C1 segment of cervical spinal cord (tissue), 14 donors: Measurements from ENCODE around the gene NBEA.
"Not testable (repeated sequence)": the region's sequence is repeated elsewhere in the genome, so short reads cannot be mapped to it uniquely, and the experiment has no call there.

Source experiments
- DNase-seq, 14 donors: peaks; one replicate each; lab custom pipeline; 2025; lab: John Stamatoyannopoulos, UW

The NBEA gene, protein sequence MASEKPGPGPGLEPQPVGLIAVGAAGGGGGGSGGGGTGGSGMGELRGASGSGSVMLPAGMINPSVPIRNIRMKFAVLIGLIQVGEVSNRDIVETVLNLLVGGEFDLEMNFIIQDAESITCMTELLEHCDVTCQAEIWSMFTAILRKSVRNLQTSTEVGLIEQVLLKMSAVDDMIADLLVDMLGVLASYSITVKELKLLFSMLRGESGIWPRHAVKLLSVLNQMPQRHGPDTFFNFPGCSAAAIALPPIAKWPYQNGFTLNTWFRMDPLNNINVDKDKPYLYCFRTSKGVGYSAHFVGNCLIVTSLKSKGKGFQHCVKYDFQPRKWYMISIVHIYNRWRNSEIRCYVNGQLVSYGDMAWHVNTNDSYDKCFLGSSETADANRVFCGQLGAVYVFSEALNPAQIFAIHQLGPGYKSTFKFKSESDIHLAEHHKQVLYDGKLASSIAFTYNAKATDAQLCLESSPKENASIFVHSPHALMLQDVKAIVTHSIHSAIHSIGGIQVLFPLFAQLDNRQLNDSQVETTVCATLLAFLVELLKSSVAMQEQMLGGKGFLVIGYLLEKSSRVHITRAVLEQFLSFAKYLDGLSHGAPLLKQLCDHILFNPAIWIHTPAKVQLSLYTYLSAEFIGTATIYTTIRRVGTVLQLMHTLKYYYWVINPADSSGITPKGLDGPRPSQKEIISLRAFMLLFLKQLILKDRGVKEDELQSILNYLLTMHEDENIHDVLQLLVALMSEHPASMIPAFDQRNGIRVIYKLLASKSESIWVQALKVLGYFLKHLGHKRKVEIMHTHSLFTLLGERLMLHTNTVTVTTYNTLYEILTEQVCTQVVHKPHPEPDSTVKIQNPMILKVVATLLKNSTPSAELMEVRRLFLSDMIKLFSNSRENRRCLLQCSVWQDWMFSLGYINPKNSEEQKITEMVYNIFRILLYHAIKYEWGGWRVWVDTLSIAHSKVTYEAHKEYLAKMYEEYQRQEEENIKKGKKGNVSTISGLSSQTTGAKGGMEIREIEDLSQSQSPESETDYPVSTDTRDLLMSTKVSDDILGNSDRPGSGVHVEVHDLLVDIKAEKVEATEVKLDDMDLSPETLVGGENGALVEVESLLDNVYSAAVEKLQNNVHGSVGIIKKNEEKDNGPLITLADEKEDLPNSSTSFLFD (N-terminal part only)

DNA sequence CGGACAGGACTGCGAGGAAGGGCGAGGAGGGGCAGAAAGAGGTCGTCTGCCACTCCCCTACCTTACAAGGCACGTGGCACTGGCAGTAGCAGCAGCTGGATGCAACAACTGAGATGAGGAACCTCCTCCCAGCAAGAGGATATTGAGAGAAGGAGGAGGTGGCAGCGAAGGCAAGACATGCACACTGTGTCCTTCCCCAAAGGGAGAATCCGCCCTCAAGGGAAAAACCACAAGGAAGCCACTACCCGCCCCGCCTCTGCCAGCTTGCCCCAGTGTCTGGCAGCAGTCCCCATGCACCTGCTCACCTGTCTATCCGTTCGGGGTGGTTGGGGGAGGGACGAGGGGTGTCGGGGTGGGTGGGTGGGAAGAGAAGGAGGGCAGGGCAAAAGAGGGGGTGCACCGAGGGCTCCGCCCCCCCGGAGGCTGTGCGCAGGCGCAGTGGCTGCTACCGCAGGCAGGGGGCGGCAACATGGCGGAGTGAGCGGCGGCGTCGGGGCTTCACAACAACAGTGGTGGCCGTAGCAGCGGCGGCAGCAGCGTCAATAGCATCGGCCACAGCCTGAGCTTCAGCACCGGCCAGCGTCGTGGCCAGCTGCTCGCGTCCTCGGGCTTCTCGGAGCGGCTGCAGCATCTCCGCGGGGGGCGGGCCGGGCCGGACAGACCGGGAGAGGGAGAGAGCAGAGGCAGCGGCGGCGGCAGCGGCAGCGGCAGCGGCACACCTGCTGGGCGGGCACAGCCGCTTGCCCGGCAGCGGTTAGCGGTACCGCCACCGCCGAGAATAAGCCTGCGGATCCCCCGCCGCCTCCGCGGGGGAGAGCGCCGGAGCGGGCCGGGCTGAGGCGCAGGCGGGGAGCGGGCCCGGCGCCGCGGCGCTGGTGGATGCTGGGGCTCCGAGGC, at the start of gene NBEA:
Gene NBEA (plus strand): TSS at position 436 of the 897 bp plus-strand sequence. CDS start 551 bp downstream, outside the sequence.
- peak; percentile 8 to 89 (median 75) for DNase-seq

DNA sequence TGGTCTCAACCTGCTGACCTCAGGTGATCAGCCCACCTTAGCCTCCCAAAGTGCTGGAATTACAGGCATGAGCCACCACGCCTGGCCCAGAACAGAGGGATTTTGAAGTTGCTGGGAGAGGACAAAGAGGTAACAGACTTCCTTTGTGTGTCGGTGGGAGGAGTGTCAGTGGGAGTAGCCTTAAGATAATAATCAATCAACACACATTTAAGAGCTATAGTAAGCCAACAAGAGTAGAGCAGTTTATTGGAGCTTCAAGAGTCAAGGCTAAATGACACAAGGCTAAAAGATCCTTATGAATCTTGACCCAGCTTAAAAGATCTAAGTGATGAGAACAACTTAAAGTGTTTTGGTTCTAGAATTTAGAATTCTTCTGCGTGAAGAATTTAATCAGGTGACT, 47.3 kb upstream of the NBEA start:
- DNase-seq = no peak

DNA sequence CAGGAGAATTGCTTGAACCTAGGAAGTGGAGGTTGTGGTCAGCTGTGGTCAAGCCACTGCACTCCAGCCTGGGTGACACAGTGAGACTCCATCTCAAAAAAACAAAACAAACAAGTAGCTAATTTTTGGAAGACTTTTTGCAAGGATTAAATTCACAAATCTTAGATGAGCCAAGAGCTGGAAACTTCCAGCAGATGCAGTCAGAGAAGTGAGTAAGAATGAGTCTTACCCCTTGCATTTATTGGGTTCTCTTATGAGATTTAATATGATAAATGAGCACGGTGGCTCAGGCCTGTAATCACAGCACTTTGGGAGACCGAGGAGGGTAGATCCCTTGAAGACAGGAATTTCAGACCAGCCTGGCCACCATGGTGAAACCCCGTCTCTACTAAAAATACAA, 44.9 kb upstream of the NBEA start:
- DNase-seq = no peak

DNA sequence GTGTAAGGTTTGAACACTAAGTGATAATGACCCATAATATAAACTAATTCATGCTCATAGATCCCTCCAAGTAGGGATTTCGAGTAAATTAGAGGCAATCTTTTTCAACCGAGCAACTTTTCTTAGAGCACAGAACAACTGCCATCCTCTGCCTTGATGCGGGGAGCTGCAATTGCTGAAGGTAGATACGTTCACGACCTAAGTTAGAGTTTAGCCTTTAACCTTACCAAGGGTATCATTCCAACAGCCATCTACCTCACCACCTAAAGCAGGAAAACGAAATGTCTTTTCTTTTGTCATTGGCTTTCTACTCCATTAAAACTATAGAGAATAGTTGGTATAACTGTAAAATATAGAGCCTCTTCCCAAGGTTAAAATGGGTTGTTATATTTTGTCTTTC, 42.2 kb upstream of the NBEA start:
- no peak for DNase-seq

DNA sequence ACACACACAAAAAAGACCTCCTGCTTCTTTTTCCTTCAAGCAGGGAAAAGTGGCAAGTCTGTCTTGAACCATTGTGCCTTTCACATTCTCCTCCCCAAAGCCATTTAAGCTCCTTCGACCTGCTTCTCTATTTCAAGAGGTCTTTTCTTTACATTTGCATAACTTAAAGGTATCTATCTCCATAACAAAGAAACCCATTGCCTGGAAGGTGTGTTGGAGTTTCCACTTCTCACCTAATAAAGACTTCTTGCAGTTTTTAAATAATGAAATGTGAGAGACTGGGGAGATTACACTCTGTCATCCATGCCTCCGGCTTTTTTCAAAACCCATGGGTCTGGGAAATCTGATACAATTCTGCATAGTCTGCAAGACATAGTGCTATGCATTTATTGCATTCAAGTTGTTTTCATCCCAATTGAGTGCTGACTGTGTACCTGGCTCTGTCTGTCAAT, 41.8 kb upstream of the NBEA start:
- DNase-seq = no peak

DNA sequence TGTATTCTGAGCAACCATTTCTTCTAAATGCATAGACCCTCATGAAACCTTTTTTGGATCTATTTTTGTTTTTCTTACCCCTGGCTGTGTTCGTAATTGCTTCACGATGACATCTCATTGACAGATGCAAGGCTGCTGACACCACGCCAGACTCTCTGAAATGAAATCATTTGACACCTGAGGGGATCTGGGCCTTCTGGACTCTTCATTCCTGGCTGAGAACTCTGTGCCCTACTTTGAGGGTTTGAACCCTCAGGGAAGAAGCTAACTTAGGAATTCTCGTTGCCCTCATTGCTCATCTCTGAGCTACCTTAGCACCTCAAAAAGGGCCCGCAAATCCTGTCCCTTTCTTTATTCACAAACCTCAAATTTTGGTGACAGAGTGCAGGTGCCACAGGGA, 40.5 kb upstream of the NBEA start:
- no peak for DNase-seq

DNA sequence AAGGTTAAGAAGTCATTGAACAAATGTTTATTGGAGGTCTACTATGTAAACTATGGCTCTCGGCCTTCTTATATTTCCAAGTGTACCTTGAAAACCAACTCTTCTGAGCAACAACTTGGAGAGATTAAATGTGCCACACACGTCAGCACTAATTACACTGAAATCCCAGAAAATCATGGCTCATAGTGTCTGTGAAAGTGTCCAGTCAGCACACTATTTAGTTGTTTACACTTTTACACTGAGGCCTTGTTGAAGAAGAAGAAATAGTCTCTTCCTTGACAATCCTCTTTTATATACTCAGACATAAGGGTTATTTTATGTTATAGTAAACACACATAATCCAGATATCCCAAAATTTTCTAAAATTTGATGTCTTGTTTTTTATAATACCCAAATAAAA, 30.9 kb upstream of the NBEA start:
- DNase-seq = no peak

DNA sequence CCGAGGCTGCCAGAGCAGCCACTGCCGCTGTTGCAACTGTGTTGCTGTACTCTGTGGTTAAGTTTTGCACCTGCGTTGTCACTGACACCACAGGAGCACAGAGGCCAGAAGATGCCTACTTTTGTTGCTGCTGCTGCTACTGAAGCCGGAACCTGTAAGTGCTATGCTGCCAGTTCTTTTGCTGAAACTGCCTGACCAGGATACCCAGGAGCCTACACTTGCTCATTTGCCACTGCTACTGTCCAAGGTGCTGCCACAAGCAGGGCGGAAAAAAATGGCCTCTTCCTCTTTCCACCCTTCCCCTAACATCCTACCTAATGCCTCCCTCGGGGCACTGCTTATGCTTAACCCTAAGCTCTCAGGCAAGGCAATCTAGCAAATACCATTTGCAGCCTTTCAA, 29.0 kb upstream of the NBEA start:
- no peak for DNase-seq

DNA sequence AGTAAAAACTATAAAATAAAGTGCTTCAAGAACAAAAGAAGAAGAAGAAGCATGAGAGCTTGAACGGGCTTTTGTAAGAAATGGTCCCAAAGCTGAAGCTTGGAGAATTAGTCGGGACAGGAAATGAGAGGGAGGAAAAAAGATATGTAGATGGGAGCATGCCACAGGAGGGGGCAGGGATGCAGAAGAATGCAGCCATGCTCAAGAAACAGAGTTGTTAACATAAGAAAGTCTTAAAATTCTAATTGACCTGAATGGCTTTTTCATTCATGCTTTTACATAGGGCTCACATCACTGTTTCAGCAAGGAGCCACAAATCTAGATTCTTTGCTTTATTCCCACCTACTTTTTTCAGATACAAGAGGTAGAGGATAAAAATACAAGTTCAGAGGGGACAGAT, 27.7 kb upstream of the NBEA start:
- DNase-seq = no peak

DNA sequence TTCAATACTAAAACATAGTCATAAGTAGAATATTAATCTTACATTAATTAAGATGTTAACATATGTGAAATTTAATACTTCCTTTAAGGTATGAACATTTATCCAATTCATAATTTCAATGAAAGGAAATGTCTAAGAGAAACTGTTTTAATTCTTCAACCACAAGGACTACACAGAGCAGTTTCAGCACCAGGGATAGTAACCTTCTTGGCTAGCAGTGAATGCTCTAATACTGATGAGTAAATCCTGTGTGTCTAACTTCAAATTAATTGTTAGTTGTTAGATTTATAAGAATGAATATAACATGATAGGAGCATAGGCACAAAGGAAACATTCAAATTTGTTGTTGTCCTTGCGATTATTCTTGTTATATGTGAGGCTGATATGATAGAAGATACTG, 15.6 kb upstream of the NBEA start:
- DNase-seq = no peak

DNA sequence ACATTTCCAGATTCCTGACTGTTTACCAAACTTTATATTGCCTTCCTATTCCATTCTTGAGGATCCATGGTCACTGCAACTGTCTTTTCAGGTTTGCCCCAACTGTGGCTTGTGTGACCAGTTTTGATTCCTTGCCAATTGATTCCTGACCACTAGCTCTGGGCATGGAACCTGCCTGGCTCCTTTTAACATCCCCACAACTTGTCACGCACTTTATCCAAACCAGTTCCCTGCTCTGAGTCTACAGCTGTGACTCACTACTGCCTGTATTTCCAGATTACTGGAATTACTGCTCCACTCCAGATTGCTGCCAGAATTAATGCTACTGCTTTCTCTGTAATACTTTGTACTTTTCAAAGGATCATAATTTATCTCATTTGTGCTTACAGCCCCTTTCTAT, 13.4 kb upstream of the NBEA start:
- DNase-seq = not testable (repeated sequence)

DNA sequence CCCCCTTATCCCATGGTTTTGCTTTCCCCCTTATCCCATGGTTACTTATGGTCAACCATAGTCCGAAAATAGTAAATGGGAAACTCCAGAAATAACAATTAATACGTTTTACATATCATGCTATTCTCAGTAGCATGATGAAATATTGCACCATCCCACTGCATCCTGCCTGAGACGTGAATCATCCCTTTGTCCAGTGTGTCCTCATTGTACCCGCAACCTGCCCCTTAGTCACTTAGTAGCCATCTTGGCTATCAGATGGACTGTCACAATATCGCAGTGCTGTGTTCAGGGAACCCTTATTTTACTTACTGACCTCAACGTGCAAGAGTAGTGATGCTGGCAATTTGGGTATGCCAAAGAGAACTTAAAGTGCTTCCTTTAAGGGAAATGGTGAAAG, 10.5 kb upstream of the NBEA start:
- no peak for DNase-seq

DNA sequence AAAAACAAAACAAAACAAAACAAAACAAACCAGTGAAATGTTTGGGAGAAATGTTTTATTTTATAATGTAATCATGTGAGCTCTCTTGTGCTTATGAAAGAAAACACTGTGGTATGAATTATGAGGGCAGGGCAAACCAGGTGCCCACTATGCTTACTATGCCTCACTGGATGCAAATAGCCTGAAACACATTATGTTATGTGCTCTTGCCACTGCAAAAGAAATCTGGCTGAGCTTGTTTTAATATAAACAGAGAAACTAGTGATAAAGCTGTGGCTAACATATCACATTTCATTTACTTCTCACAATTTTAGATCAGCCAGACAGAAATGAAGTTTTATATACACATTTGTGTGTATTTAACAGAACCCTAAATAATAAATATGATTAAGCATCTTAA, 8.7 kb upstream of the NBEA start:
- no peak for DNase-seq

DNA sequence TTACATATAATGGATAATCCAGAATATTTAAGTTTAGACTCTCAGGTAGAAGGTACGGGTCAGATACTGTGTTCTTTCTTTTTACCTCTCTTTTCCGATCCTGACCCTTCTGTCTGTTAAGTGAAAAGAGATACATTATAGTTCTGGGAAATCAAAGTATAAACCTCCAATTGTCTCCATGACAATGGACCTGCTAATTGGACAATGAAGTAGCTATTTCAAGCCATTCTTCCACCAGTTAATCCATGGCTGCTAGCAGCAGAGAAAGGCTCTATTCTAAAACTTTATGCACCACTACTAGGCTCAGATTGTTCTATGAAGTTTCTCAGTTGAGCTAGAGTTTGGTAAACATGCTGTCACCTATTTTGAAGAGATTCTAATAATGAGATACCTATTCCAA, 8.3 kb upstream of the NBEA start:
- DNase-seq = no peak

DNA sequence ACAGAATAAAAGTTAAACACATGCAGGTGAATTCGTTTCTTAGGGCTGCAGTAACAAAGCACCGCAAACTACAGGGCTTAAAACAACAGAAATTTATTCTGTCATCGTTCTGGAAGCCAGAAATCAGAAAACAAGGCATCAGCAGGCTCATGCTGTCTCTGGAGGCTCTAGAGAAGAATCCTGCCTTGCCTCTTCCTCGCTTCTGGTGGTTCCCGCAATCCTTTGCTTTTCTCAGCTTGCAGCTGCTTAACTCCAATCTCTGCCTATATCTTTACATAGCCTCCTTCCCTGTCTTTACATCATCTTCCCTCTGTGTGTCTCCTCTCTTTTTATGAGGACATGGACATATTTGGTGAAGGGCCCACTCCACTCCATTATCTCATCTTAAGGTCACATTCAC, 6.2 kb upstream of the NBEA start:
- DNase-seq = no peak

DNA sequence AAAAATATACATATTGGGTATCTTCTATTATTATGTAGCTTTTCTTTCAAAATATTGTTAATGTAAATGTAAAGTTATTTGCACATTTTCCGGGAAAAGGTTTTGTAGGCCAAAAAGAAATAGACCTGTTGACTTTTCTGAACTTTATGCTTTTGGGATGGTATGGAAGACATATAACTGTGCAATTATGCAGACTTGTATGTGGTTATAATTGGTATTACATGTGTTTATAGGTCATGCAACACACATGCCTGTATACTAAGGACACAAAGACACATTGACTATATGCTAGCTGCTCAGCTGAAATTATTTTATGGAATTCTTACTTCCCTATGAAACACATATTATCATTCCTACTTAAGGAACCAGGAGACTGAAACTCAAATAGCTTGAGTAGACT, 2.3 kb upstream of the NBEA start:
- DNase-seq = no peak

DNA sequence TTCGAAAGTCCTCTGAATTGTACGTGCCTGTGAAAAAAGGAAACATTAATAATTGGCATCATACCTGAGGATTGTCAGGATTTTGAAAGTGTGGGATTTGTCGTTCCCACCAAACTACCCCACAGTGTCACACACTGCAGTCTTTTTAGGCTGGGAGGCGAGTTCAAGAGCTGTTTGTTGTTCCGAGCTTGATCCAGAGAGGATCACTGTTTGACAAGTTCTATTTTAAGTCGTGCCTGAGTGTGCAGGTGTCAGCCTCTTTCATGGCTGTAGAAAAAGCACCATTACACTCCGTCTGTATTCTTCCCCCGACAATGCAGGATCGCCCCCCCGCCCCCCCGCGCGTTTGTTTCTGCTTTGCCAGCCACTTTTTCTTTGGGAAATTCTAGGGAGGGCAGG, 635 bp upstream of the NBEA start:
- DNase-seq = peak in 1 of 14 donors; percentile 79

DNA sequence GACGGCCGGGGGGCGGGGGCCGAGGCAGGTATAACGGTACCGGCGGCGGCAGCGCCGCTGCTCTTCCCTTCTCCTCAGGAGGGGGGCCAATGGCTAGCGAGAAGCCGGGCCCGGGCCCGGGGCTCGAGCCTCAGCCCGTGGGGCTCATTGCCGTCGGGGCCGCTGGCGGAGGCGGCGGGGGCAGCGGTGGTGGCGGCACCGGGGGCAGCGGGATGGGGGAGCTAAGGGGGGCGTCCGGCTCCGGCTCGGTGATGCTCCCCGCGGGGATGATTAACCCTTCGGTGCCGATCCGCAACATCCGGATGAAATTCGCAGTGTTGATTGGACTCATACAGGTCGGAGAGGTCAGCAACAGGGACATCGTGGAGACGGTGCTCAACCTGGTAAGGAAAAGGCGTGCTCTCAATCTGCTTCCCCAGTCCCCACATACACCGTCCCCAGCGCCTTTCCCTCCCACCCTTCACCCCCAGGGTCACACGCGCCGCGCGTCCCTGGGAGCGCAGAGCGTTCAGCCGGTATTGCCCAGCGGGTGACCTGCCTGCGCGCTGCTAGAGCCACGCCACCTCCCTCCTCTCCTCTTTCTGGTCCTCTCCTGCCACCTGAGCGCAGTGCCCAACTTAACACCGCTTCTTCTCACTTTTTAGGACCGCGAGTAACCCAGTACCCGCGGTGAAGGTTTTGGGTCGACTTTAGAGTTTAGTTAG, 814 bp downstream of the NBEA start:
- peak in 12 of 14 donors; percentile 6 to 57 (median 46) for DNase-seq

DNA sequence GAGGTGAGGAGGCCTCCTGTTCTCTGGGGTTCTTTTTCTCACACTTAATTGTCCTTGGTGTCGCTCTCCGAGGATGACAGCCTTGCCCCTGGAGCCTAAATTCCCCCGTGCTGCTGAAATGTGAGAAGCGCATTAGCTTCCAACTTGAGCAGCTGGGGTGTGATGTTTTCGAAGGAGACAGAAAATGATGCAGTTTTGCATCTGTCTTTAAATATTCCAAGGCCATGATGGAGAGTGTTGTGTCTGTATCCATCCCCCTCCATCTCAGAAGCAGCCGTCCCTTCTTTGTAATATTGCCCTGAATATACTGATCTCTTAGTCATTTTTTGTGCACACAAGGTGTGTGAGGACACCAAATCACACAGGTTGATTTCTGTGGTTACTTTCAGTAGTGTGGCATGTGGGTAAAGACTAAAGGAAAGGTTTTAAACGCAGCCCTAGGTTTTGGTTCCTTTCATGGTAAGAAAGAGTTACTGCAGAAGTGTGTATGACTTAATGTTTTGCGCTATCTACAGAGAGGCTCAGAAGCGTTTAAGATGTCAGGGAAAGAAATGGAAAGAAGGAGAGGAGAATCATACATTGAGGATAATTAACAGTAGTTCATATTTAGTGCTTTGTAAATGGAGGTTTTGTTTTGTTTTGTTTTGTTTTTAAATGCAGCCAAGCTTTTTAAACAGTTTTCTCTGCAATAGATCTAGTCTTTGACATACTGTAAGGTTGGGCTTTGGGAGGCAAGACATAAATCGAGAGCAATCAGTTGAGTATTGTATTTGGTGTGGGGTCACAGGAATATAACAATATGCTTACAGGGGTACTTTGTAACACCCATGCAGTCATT, 1.6 kb downstream of the NBEA start:
- peak in 2 of 14 donors; percentile 15 to 57 for DNase-seq

DNA sequence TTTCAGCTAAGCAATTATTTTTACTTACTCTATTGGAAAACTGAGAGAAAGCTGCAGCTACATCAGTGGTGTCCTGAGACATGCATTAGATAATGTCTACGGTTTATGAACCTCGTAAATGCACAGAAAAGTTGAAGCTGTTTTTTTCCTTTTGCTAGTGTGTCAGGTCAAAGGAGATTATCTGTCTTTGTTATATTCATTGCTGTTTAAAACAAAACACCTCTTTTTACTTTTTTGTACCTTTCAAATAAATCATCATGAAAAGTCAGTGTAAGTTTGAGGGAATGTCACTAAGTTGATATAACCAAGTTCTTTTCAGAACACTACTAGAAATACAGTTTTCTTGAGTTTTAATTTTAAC, 2.2 kb downstream of the NBEA start:
- DNase-seq = no peak
